GM19035 (cell line): ENCODE results near the gene CLRN2.

Experiments used
- ATAC-seq: cut with Tn5 transposase; IDR thresholded peaks from one replicate; pipeline ENCODE4 v1.9.1; 2021; ENCODE audit not compliant: unreplicated experiment

CLRN2 gene, protein sequence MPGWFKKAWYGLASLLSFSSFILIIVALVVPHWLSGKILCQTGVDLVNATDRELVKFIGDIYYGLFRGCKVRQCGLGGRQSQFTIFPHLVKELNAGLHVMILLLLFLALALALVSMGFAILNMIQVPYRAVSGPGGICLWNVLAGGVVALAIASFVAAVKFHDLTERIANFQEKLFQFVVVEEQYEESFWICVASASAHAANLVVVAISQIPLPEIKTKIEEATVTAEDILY

DNA sequence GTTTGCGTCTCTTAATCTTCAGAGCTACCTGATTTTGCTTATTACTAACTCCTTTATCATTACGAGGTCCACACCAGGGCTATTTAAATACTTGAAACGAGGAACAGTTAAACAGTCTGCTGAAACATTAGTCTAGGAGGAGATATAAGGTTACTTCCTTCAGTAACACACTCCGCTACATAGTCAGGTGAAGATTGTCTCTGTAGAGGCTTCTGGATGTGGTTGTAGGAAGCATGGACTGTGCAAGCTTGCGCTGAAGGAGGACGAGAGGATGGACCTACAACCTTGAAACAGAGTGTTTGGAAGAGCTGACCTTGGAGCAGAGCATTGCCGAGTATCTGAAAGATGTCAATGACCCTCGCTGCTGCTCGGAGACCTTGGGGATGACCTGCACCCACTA is at the start of gene CLRN2:
TSS of gene CLRN2 (plus strand) at position 301 of the 400 bp plus-strand sequence. CDS start 102 bp downstream, outside the sequence.
- no peak for ATAC-seq

DNA sequence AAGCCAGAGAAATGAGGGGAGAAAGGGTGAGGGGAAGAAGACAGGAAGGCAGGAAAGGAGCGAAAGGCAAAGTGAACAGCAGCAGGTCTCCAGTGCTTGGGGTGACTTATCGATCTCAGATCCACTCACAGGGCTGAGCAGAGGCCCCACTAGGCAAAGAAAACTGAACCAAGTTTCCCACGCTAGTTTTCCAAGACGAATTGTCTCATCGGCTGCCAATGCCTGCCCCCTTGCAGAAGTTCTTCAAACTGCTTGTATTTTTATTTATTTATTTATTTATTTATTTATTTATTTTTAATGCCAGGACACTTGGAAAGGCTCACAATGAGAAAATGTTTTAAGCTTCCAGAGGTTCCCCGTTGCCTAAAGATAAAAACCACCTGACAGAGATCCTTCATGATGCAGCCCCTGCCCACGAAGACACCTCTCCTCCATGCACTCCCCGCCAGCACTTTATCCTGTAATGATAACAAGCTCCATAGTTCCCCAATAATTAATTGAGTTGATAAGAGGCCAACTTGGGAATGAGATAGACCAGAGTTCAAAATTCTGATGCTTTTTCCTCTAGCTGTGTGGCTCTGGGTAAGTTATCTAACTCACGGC is 46.2 kb upstream of the CLRN2 start:
- no peak for ATAC-seq

DNA sequence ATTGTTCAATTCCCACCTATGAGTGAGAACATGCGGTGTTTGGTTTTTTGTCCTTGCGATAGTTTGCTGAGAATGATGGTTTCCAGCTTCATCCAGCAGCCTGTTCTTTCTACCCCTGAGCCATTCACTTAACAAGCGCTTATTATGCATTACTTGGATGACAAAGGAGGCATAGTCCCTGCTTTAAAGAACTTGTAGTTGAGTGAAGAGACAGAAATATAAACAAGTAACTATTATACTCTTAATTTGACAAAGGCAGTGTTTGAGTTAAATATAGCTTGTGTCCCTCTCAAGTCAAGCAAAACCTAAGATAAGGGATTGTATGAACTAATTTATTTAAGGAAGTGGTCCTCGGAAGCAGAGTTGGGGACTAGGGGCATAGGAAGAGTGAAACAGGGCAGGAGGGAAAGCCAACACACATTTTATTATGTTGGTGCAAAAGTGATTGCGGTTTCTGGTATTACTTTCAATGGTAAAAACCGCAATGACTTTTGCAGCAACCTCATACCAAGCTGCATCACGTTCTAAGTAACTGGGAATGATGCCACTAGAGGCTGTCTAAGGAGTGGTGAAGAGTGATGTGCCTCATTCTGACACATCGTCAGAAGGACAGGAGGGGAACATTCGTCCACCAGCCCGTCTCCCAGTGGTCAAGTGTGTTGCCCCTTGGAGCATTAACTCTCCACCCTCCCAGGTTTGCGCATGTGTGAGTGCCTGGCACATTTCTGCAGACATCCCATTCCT is 44.9 kb upstream of the CLRN2 start:
- ATAC-seq, result no peak

DNA sequence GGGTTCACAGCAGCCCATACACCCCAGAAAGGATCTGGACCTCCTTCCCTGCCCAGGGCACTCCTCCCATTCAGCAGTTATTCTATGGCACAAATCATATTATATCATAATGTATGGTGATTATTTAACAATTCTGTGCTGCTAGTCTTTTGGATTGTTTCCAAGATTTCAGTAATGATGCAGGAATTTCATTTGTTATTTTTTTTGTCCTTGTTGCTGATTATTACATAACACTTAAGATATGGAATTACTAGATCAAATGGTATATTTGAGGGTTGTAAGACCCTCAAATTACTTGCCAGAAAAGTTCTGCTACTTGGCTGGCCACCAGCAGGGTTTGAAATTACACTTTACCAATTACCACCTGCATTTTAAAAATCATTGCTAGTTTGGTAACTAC is 39.5 kb upstream of the CLRN2 start:
- no peak for ATAC-seq

DNA sequence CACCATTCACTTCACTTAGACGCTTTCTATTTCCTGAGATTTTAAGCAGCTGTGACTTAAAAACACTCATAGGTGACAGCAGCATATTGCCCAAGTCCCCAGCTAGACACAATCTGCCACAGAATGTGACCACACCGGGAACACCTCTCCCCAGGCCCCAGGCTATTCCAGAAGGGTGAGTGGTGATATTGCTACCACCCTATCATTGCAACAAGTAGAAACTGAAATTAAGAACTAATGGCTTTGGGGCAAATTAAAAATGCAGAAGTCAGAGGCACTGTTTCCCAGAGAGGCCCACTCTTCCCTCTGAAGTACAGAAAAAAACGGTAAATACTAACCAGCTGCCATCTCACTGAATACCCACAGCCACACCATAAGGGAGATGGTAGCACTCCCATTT is 38.1 kb upstream of the CLRN2 start:
- ATAC-seq, result no peak

DNA sequence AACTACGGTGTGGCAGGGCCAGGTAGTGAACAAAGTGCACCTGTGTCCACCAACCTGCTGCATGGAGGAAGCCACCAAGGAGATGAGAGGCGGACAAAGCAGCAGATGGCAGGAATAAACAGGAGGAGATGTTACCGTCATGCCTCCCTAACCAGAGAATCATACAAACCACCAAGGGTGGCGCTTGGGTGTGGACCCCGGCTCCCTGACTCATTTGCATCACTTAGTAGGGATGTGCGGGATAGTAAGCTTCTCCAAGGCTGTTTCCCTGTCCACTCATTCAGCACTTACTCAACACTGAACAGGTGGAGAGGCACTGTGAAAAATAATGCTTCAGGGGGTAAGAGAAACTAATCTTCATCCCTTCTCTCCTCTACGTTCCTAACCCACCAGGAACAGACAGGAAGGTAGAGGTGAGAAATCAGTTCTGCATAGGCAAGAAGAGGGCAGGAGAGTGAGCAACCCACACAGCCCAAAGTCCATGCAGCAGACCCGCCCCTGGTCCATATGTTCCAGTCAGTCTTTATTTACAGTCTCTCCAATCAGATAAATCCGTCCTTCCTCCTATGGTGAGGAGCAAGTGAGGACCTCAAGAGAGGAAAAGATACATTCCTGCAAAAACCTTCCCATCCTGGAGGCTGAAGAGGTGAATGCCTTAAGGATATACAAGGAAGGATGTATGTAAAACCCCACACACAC is 37.0 kb upstream of the CLRN2 start:
- ATAC-seq, result no peak

DNA sequence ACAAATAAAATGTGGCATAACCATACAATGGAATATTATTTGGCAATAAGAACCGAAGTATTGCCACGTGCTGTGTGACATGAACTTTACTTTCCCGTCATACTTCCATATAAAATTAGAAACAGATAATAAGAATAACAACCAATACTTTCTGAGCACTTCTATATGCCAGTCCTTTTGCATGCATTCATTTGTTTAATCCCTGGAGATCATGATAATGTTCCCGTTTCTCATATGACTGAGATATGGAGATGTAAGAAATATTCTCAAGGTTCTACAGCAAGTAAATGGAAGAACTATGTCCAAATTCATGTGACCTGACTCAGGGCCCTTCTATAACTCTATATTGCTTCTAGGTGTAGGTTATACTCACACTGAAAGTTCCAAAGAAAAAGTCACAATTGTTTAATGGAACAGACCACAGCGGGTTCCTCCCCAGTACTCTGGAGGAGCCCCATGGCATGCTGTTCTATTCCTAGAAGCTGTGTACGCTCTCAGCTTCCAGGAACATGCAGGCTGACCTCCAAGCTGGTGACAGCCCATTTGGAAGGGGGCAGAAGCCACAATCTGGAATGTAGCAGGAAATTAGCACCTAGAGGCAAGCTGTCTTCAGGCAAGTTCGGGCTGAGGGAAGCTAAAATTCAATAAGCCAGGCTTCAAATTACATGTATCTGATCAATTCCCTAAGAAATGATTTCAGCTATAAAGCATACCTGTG is 34.6 kb upstream of the CLRN2 start:
- ATAC-seq, result no peak

DNA sequence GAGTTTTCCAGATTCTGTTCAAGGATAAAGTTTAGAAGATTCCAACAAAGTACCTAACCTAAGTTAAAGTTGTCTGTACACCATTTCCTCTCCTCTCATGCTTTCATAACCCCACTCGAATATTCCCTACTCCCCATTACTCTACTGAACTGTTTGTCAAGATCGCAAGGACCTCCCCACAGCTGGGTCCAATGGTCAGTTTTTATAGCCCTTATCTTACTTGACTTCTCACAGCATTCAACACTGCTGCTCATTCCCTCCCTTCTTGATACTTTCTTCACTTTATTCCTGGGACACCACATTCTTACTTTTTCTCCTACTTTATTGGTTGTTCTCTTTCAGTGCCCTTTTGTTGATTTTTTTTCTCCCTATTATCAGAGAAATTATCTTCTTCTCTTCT is 34.0 kb upstream of the CLRN2 start:
- no peak for ATAC-seq

DNA sequence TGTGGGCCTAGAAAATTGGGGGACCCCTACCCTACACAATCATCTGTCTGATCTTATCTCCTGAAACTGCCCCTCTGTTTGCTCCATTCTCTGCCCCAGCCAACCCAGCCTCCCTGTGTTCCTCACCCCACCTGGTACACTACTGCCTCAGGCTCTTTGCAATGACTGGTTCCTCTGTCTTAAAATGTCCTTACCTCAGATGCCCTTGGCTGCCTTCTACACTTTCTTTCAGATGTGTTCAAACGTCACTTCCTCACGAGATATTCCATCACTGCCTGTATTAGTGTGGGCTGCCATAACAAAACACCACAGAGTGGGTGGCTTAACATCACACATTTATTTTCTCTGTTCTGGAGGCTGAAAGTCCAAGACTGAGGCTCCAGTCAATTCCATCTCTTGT is 32.2 kb upstream of the CLRN2 start:
- ATAC-seq, result no peak

DNA sequence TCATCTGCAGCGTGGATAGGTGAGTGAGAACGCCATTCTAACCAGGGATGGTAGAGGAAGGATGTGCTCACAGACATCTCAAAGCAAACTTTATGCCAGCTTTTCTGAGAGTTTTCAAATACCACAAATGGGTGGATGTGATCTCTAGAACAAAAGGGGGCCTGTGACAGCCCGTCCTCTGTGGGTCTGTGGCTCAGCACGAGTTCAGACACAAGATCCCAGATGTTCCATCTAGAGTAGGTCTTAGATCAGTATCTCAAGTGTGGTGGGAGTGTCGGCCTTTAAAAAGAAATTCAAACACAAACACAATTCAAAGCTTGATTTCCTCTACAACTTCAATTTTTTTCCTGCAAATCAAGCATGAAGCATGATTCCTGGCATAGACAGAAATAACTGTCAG is 25.8 kb upstream of the CLRN2 start:
- no peak for ATAC-seq

DNA sequence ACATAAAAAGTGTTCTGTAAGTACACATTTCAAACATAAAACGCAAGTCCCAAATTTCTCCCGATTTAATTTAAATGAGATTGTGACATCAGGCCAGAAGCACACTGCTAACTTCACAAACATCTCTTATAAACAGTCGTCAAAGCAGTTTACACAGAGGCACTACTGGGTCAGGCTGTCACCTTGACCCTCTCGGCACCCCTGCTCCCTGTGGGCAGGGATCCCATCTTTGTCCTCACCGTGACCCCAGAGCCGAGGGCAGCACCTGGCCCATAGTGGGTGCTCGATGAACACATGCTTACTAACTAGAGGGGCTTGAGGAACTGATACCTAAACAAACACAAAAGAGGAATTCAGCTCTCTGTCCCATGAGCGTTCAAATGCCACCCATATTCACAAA is 25.2 kb upstream of the CLRN2 start:
- ATAC-seq, result no peak

DNA sequence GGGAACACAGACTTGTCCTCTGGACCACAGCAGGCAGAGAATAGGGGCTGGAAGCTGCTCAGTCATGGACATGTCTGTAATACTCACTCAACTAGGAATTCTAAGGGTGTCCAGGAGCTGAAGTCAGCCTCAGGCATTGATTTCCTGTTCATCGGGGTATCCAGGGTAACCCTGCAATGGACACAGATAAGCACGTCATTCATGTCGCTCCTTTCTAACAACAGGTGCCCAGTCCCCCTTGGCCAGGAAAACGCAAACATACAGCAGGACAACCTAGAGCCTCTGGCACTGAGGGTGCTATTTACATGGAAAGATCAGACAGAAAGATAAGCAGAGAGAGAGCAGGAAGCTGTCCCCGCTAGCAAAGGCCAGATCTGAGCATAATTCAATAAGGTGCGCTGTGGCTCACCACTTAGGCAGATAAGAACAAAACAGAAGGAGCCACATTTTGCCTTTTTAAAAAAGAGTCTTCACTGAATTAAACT is 24.3 kb upstream of the CLRN2 start:
- ATAC-seq, result no peak

DNA sequence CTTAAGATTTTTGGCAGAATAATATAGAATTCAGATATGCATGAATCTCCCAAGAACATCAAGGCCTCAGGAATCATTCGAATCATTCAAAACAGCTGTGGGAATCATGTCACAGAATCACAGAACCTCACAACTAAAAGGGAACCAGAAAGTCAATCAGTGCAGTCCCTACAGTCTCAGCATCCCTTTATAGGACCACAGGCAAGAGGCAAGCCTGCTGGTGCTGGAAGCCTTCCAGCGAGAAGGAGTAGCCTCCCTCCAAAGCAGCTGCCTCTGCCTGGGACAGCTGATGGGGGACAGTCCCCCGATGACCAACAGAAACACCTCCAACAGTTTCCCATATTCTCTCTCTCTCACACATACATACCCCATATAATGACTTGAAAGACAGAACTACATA is 23.8 kb upstream of the CLRN2 start:
- no peak for ATAC-seq

DNA sequence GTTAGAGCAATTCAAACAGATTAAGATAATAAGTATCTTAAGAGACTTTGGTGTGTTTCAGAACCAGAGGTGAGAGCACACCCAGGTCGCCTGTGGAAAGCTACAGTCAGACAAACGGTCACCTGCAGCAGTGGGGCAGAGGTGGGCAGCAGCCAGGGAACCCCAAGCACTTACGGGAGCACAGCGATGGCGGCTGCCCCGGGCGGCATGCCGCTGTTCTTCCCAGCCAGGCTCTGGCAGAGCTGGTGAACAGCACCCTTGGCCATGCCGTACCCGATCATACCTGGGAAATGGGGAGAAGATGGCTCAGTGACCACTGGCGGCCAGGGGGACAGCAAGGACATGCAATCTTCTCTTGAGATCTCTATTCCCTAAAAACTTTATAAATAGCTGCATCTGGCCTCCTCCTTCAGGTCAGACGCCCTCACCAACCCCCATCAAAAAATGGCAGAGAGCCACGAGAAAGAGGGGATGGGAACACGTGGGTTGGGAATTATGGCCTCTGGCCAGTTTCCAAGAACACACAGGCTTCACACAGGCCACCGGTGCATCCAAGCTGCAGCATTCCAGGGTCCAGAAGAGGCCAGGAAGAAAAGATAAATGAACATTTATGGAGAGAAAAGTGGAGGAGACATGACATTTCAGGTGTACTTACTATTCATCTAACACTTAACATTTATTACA is 22.8 kb upstream of the CLRN2 start:
- ATAC-seq, result no peak

DNA sequence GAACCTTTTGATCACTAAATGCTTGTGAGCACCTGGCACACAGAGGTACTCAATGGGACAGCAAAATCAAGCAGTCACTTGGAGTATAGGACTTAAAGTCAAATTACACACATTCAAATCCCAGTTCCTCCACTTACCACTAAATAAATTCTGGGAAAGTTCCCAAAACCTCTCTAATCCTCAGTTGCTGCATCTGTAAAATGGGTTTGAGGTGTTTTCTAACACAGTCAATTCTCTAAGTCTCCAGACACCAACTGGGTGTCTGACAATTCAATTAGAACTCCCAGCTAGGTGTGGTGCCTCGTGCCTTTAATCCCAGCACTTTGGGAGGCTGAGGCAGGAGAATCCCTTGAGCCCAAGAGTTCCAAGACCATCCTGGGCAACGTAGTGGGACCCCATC is 22.1 kb upstream of the CLRN2 start:
- ATAC-seq, result no peak

DNA sequence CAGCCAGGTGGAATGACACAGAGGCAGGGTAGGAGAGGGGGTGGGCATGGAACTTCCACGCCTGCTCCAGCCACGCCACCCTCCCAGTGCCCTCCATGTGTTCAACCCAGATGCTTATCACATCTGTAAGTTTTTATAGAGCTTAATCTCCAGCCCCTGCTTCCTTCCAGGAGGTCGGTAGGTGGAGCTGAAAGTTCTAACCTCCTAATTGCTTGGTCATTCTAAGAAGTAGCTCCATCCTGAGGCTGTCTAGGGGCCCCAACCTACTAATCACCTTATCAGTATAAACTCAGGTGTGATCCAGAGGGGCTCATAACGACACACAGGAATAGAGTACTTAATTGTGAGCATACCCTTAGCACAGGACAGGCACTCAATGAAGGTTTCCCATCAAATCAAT is 21.3 kb upstream of the CLRN2 start:
- no peak for ATAC-seq

DNA sequence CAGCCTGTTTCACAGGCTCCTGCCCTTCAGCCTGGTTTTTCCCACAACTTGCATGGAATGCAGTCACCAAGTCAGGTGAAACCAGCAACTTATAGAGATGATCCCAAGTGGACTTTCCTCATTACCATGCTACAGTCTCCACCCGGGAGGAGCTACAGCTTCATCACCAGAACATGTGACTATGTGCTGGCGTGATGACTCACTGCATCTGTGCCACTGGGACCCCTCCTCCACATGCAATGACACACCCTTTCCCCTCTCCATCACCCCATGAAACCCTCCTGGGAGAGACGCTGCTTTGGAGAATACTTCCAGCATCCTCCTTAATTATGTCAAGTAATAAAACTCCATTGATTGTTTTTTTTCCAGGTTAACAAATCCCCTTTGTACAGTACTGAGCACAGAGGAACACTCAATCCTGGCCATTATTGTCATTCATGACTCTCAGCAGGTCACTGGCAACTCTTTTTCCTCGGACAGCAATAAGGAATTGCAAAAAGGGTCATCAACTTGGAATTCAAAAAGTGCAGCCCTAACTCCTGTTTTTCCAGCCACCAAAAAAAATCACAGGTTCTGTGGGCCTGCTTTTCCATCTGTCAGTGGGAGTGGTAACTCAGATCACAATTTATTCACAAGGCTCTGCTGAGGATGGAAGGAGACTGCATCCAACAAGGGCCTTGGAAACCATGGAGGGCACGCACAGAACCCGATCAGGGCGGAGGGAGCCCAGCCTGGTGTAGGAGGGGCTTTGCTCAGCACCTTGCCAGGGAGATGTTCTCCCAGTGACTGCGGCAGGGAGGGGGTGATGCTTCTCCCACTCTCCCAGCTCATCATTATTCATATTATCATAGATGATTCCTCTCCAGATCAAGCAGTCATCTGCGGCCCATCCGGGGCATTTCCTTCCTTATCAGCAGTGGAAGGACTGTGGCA is 20.4 kb upstream of the CLRN2 start:
- no peak for ATAC-seq

DNA sequence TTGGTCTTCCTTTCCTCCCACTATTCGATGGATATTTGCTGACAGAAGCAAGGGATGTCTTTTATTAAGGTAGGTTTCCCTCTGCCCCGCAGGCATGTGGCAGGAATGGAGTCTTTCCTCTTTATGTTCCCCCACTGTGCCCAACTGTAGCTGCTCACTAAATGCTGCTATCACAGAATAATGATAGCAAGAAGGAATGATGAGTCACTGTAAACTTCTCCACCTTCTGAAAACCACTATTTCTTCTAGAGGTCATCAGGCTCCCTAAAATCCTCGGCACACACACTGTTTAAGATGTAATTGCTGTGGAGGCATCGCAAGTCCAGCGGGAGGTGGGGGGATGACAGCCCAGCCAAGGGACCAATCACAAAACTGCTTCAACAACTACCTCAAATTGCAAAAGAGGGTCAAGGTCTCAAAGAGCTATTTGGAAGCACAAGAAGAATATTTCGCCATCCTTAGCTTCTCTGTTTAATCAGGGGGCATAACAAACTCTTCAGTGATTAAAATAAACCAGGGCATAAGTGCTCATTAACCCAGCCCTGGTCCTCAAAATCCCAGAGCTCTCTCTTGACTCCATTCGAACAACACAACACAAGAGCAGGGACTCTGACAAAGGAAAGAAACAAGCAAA is 17.0 kb upstream of the CLRN2 start:
- no peak for ATAC-seq

DNA sequence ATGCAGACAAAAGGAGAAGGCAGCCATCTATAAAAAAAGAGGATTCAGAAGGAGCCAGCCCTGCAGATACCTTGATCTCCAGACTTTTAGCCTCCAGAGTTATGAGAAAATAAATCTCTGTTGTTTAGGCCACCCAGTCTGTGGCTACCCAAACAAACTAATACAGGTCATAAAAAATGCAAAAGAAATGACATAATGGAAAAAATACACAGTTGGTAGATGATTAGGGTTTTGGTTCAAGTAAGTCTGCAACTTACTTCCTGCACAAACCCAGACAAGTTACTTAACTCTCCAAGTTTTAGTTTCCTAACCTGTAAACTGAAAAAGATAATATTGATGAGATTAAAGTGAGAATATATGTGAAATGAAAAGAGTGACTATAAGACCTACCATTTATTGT is 14.4 kb upstream of the CLRN2 start:
- no peak for ATAC-seq
